IMR-90 (cell line): Measurements from ENCODE around the gene MCM3AP. TPM values are rescaled to one million over a fixed set of nuclear protein-coding genes. Genes with fewer than 3 reads are reported as not detected.

ENCODE experiments used
- ATAC-seq: fragments of 200-7000 bp; cut with Tn5 transposase; 2 replicates; pipeline ENCODE4 v1.9.1; 2020; ENCODE audit warnings: low read depth, mild to moderate bottlenecking, moderate library complexity
- BruUV-seq: library from RNA; stranded (reverse); fragments of 400-500 nt; replicated peaks from 2 replicates; lab custom pipeline; 2021; lab: Mats Ljungman, UMichigan
- CTCF ChIA-PET: fragments of 300-600 bp; formaldehyde crosslinking; extraction: SDS; loops from one replicate; lab custom pipeline; 2021; ENCODE audit warnings: antibody characterized with exemption; lab: Yijun Ruan, JAX
- POLR2A ChIA-PET: fragments of 300-600 bp; sonication (Branson Sonifier 250); formaldehyde crosslinking; loops from one replicate; lab custom pipeline; 2022; ENCODE audit warnings: antibody characterized with exemption; ENCODE audit not compliant: unreplicated experiment; lab: Charles Lee
- DNase-seq: peaks from one replicate; pipeline ENCODE4 v3.0.0; 2013
- H2AFZ ChIP-seq: replicated peaks from 2 replicates; pipeline ENCODE3; 2013; ENCODE audit warnings: low read length, mild to moderate bottlenecking; ENCODE audit not compliant: poor library complexity
- H2AK5ac ChIP-seq: 2 replicates; pipeline ENCODE4 v1.6.1; 2013; ENCODE audit warnings: low read depth, low read length, inconsistent platforms
- H2AK9ac ChIP-seq: replicated peaks from 2 replicates; pipeline ENCODE3; 2013; ENCODE audit warnings: mild to moderate bottlenecking, low read depth, low read length, moderate library complexity; ENCODE audit not compliant: poor library complexity
- H2BK120ac ChIP-seq: 2 replicates; pipeline ENCODE4 v1.6.1; 2013; ENCODE audit warnings: low read depth, low read length, inconsistent platforms
- H2BK15ac ChIP-seq: 3 replicates; pipeline ENCODE4 v1.6.1; 2013; ENCODE audit warnings: low read depth, low read length, inconsistent platforms
- H2BK20ac ChIP-seq: 2 replicates; pipeline ENCODE4 v1.6.1; 2013; ENCODE audit warnings: low read depth, mild to moderate bottlenecking, inconsistent platforms, low read length, moderate library complexity
- H2BK5ac ChIP-seq: 2 replicates; pipeline ENCODE4 v1.6.1; 2013; ENCODE audit warnings: mild to moderate bottlenecking, low read depth, low read length, inconsistent platforms; ENCODE audit not compliant: poor library complexity, severe bottlenecking
- H3K14ac ChIP-seq: replicated peaks from 2 replicates; pipeline ENCODE4 v1.6.1; 2013; ENCODE audit warnings: low read depth, low read length, inconsistent platforms
- H3K18ac ChIP-seq: 2 replicates; pipeline ENCODE4 v1.6.1; 2013; ENCODE audit warnings: low read depth, low read length, control low read depth
- H3K23ac ChIP-seq: 2 replicates; pipeline ENCODE4 v1.6.1; 2013; ENCODE audit warnings: low read depth, low read length, inconsistent platforms
- H3K27ac ChIP-seq: 2 replicates; pipeline ENCODE4 v1.5.1; 2013; ENCODE audit warnings: mild to moderate bottlenecking, control low read depth, low read length; ENCODE audit not compliant: insufficient read depth
- H3K27me3 ChIP-seq: 2 replicates; pipeline ENCODE4 v1.6.1; 2013; ENCODE audit warnings: low read length; ENCODE audit not compliant: control insufficient read depth, insufficient read depth
- H3K36me3 ChIP-seq: 2 replicates; pipeline ENCODE4 v1.6.1; 2013; ENCODE audit warnings: low read length, mixed read lengths; ENCODE audit not compliant: control insufficient read depth, insufficient read depth
- H3K4ac ChIP-seq: 2 replicates; pipeline ENCODE4 v1.6.1; 2013; ENCODE audit warnings: low read depth, low read length, inconsistent platforms
- H3K4me1 ChIP-seq: 2 replicates; pipeline ENCODE4 v1.6.1; 2013; ENCODE audit warnings: low read length, mixed read lengths; ENCODE audit not compliant: control insufficient read depth, insufficient read depth
- H3K4me2 ChIP-seq: 2 replicates; pipeline ENCODE4 v1.6.1; 2013; ENCODE audit warnings: low read depth, mild to moderate bottlenecking, control low read depth, low read length, moderate library complexity
- H3K4me3 ChIP-seq: 2 replicates; pipeline ENCODE4 v1.5.1; 2013; ENCODE audit warnings: low read depth, mild to moderate bottlenecking, control low read depth, low read length, moderate library complexity; ENCODE audit not compliant: insufficient read depth
- H3K56ac ChIP-seq: 2 replicates; pipeline ENCODE4 v1.6.1; 2013; ENCODE audit warnings: low read length, inconsistent platforms; ENCODE audit not compliant: insufficient read depth; ENCODE audit errors: extremely low read depth
- H3K79me1 ChIP-seq, 2 experiments: 2 replicates each; pipeline ENCODE4 v1.6.1; 2013; ENCODE audit warnings: low read length in 2 of 2, inconsistent platforms in 1 of 2, low read depth in 1 of 2
- H3K9ac ChIP-seq: 2 replicates; pipeline ENCODE4 v1.6.1; 2013; ENCODE audit warnings: low read depth, low read length, control low read depth
- H3K9me1 ChIP-seq: 2 replicates; pipeline ENCODE4 v1.6.1; 2013; ENCODE audit warnings: low read length, inconsistent platforms; ENCODE audit not compliant: insufficient read depth
- H3K9me3 ChIP-seq: 2 replicates; pipeline ENCODE4 v1.6.1; 2013; ENCODE audit warnings: low read length; ENCODE audit not compliant: control insufficient read depth, insufficient read depth
- H4K20me1 ChIP-seq: 2 replicates; pipeline ENCODE4 v1.6.1; 2013; ENCODE audit warnings: low read length, inconsistent platforms; ENCODE audit not compliant: insufficient read depth
- H4K5ac ChIP-seq: 2 replicates; pipeline ENCODE4 v1.6.1; 2013; ENCODE audit warnings: mild to moderate bottlenecking, low read depth, low read length, control low read depth
- H4K8ac ChIP-seq, 2 experiments: 2 replicates each; pipeline ENCODE4 v1.6.1; 2013; ENCODE audit warnings: low read depth in 2 of 2, low read length in 2 of 2, control low read depth in 1 of 2, inconsistent platforms in 1 of 2
- H4K91ac ChIP-seq: 2 replicates; pipeline ENCODE4 v1.6.1; 2013; ENCODE audit warnings: low read depth, low read length, inconsistent platforms; ENCODE audit not compliant: insufficient read depth
- CEBPB ChIP-seq: IDR thresholded peaks from 2 replicates; pipeline ENCODE4 v1.6.1; 2012; ENCODE audit warnings: low read depth, low read length, improper control_type of control experiment
- MAZ ChIP-seq: IDR thresholded peaks from 2 replicates; pipeline ENCODE4 v1.6.1; 2012; ENCODE audit warnings: low read depth, mild to moderate bottlenecking, low read length, improper control_type of control experiment, moderate library complexity, borderline replicate concordance
- MXI1 ChIP-seq: IDR thresholded peaks from 2 replicates; pipeline ENCODE4 v1.6.1; 2012; ENCODE audit warnings: low read depth, mild to moderate bottlenecking, low read length, moderate library complexity, borderline replicate concordance
- NFE2L2 ChIP-seq: fragments of 150-350 bp; IDR thresholded peaks from 2 replicates; pipeline ENCODE4 v1.6.1; 2016; ENCODE audit warnings: low read depth, mild to moderate bottlenecking, low read length
- POLR2A ChIP-seq: IDR thresholded peaks from 2 replicates; pipeline ENCODE4 v1.6.1; 2012; ENCODE audit warnings: mild to moderate bottlenecking, low read depth, low read length
- RCOR1 ChIP-seq: IDR thresholded peaks from 2 replicates; pipeline ENCODE4 v1.6.1; 2012; ENCODE audit warnings: mild to moderate bottlenecking, low read length, improper control_type of control experiment; ENCODE audit not compliant: insufficient replicate concordance
- RFX5 ChIP-seq: IDR thresholded peaks from 2 replicates; pipeline ENCODE4 v1.8.0; 2012; ENCODE audit warnings: low read depth, mild to moderate bottlenecking, low read length, moderate library complexity
- WGBS, 2 experiments: methylation state at CpG; one replicate each; pipeline versions ENCODE4 v1.1.5 to v1.1.7; 2013; ENCODE audit warnings: missing lambda C conversion rate in 2 of 2; ENCODE audit not compliant: insufficient read length in 1 of 2; ENCODE audit errors: extremely low coverage in 2 of 2; 5-methylcytosine and 5-hydroxymethylcytosine counted together
- dilution Hi-C: fragments of 300-500 bp; cut with HindIII; formaldehyde crosslinking; loops from one replicate; pipeline ENCODE4 v1.14.3; 2018; ENCODE audit warnings: low sequenced_read_pairs; ENCODE audit not compliant: unreplicated experiment
- in situ Hi-C: fragments of 300-500 bp; cut with MboI; formaldehyde crosslinking; loops from 3 replicates; pipeline ENCODE4 v1.14.3; 2019; ENCODE audit warnings: low sequenced_read_pairs, inconsistent platforms, mixed read lengths
- intact Hi-C: fragments of 100-400 bp; cut with micrococcal nuclease; formaldehyde crosslinking; loops from 2 replicates; pipeline ENCODE4 v1.10.0; 2022
- polyA plus RNA-seq, 3 experiments: library from polyadenylated mRNA; depleted of rRNA; stranded (reverse); fragments of >200 nt; gene quantifications; 2 replicates each; pipeline ENCODE4 v1.2.3, GENCODE V29; 2012; ENCODE audit warnings: low replicate concordance in 1 of 3
- total RNA-seq: library from RNA; depleted of rRNA; stranded (reverse); fragments of >200 nt; gene quantifications from 2 replicates; pipeline ENCODE4 v1.2.3, GENCODE V29; 2012

The MCM3AP gene
- total and polyA plus RNA-seq, 2 of the 4 experiments (the other 2 are of a cell fraction), result 46.5 to 63.1 TPM

DNA sequence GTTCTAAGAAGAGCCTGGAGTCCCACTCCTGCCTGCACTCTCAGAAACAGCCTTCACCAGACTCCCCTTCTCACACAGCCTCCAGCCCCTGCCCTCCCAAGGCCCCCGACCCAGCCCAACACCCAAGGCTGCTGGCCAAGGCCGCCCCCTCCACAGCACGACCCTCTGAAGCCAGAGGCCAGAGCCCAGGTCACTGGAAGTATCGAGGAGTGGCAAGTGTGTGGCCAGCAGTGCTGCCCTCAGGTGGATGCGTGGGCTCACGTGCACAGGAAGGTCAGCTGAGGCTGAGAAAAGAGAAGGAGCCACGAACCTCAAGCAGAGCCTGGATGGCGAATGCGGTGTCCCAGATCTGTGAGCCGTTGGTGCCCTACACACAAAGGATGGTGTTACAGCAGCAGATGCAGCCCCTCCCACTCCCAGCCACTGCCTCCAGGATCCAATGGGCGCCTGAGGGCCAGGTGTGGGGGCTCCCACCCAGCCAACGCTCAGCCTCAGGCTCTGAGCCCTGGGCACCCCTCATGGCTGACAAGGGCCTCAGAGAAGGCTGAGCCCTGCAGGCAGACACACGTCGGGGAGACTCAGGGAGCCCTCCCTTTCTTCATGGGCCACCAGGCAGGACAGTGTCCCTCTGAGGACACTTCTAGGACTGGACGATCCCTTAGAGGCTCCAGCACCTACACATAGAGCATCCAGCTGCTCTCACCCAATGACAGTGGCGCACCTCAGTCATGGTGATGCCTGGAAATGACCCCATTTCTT is 74.9 kb downstream of the MCM3AP start:
- no peak overlapping the region for H2BK120ac ChIP-seq
- H4K20me1 ChIP-seq, result peaks cover 12% of the 10 kb centered on the region; the same call in 1 of the 2 replicates
- H2BK15ac ChIP-seq, result no peak overlapping the region
- POLR2A ChIA-PET, result no interaction called here
- no peak overlapping the region for H4K91ac ChIP-seq
- no peaks in the 10 kb centered on the region for H3K27me3 ChIP-seq
- no peaks in the 10 kb centered on the region for H3K9me3 ChIP-seq
- no TSS peak for BruUV-seq
- H2BK5ac ChIP-seq, result no peak overlapping the region
- no peak overlapping the region for H3K9ac ChIP-seq
- DNase-seq, result no peak
- no peaks in the 10 kb centered on the region for H3K4me1 ChIP-seq
- H4K5ac ChIP-seq, result no peak overlapping the region
- H3K4me3 ChIP-seq, result no peak overlapping the region
- no peak overlapping the region for H3K4me2 ChIP-seq
- H3K36me3 ChIP-seq, result peaks cover 58% of the 10 kb centered on the region
- H3K14ac ChIP-seq, result no peak overlapping the region
- H3K9me1 ChIP-seq, result 0 out of 2 replicates have a peak, but pooled peaks cover 4% of the 10 kb centered on the region
- dilution Hi-C loops (no loop called here), intact Hi-C loops (no loop called here), in situ Hi-C loops (no loop called here)
- no peak overlapping the region for H3K4ac ChIP-seq
- H3K18ac ChIP-seq, result no peak overlapping the region
- H2BK20ac ChIP-seq, result no peak overlapping the region
- H3K27ac ChIP-seq, result no peak overlapping the region
- H3K56ac ChIP-seq, result no peak overlapping the region
- no peaks in the 10 kb centered on the region; a peak in 1 of 4 replicates for H3K79me1 ChIP-seq
- ATAC-seq, result no peak
- no peak overlapping the region for H3K23ac ChIP-seq
- H4K8ac ChIP-seq, result no peak overlapping the region
- H2AK9ac ChIP-seq, result no peak overlapping the region
- CTCF ChIA-PET, result no interaction called here
- H2AFZ ChIP-seq, result no peak overlapping the region
- no peak overlapping the region for H2AK5ac ChIP-seq
- 90% methylated on average over 9 of the region's 16 CpGs; no CpG with 5 or more reads in 1 of the 2 experiments for WGBS, 2 experiments
- TF ChIP-seq RCOR1 (no peak), NFE2L2 (no peak), RFX5 (no peak), MXI1 (no peak), MAZ (no peak), CEBPB (no peak), POLR2A (no peak)
